HepG2 (cell line): ENCODE data around the gene SNED1. TPM values are rescaled to one million over a fixed set of nuclear protein-coding genes. Genes with fewer than 3 reads are reported as not detected.

Source experiments
- ATAC-seq: fragments of 200-7000 bp; cut with Tn5 transposase; 3 replicates; pipeline ENCODE4 v1.9.1; 2020; ENCODE audit warnings: mild to moderate bottlenecking, moderate library complexity
- BruUV-seq: library from RNA; stranded (reverse); fragments of 400-500 nt; replicated peaks from 2 replicates; lab custom pipeline; 2021; lab: Mats Ljungman, UMichigan
- CTCF ChIA-PET: fragments of 300-600 bp; formaldehyde crosslinking; extraction: SDS; loops from one replicate; lab custom pipeline; 2021; ENCODE audit warnings: low total read pairs, inconsistent platforms, low intra/inter-chr PET ratio; lab: Yijun Ruan, JAX
- POLR2A ChIA-PET: fragments of 350-600 bp; sonication (Branson Sonifier 250); formaldehyde crosslinking; loops from one replicate; lab custom pipeline; 2020; ENCODE audit warnings: antibody characterized with exemption, inconsistent platforms; lab: Yijun Ruan, JAX
- DNase-seq: peaks from one replicate; pipeline ENCODE4 v3.0.0-alpha.2; 2015; ENCODE audit warnings: low spot score
- FAIRE-seq: peaks from 3 replicates; lab custom pipeline; 2011; peaks lifted over from hg19 to GRCh38; lab: Jason Lieb, UNC
- H2AFZ ChIP-seq: one replicate; pipeline ENCODE4 v1.6.1; 2011; ENCODE audit warnings: low read length, inconsistent platforms
- H3K27ac ChIP-seq: fragments of 300-600 bp; 3 replicates; pipeline ENCODE4 v1.8.0; 2011; ENCODE audit warnings: mixed run types, mild to moderate bottlenecking, mixed read lengths, low read length, inconsistent platforms; ENCODE audit not compliant: insufficient read depth; ENCODE audit errors: extremely low read length
- H3K27me3 ChIP-seq, 2 experiments: fragments of 200-600 bp in 1 of 2; 2 replicates in 1 of 2; 3 replicates in 1 of 2; pipeline versions ENCODE4 v1.6.0 to v1.8.0; 2011; ENCODE audit warnings: low read length in 2 of 2, mild to moderate bottlenecking in 2 of 2, moderate library complexity in 2 of 2, inconsistent platforms in 1 of 2; ENCODE audit not compliant: insufficient read depth in 2 of 2, control insufficient read depth in 1 of 2
- H3K36me3 ChIP-seq, 2 experiments: fragments of 200-600 bp in 1 of 2; replicated peaks in 1 of 2; 2 replicates in 1 of 2; 3 replicates in 1 of 2; pipeline versions ENCODE4 v1.5.1 to v1.8.0; 2011; ENCODE audit warnings: low read length in 2 of 2, inconsistent platforms in 1 of 2; ENCODE audit not compliant: insufficient read depth in 2 of 2, control insufficient read depth in 1 of 2
- H3K4me1 ChIP-seq: 2 replicates; pipeline ENCODE4 v1.5.1; 2012; ENCODE audit warnings: low read length, inconsistent platforms; ENCODE audit not compliant: insufficient read depth
- H3K4me2 ChIP-seq: 2 replicates; pipeline ENCODE4 v1.6.0; 2011; ENCODE audit warnings: low read depth, low read length, inconsistent platforms
- H3K4me3 ChIP-seq, 3 experiments: fragments of 200-600 bp in 1 of 3; sonication (generic), shearing (Covaris generic) in 1 of 3; replicated peaks in 1 of 3; 2 replicates each; pipeline ENCODE4 v1.5.1; 2011 to 2016; ENCODE audit warnings: low read length in 3 of 3, inconsistent platforms in 2 of 3, low read depth in 2 of 3, mild to moderate bottlenecking in 2 of 3, control low read depth in 1 of 3, mixed read lengths in 1 of 3; ENCODE audit not compliant: insufficient read depth in 1 of 3
- H3K79me2 ChIP-seq: one replicate; pipeline ENCODE4 v1.6.1; 2011; ENCODE audit warnings: low read length, inconsistent platforms; ENCODE audit not compliant: insufficient read depth
- H3K9ac ChIP-seq: 2 replicates; pipeline ENCODE4 v1.6.0; 2011; ENCODE audit warnings: mild to moderate bottlenecking, low read depth, low read length, inconsistent platforms; ENCODE audit not compliant: insufficient read depth
- H3K9me3 ChIP-seq: 2 replicates; pipeline ENCODE4 v1.5.1; 2012; ENCODE audit warnings: mild to moderate bottlenecking, low read length
- H4K20me1 ChIP-seq: 2 replicates; pipeline ENCODE4 v1.6.0; 2011; ENCODE audit warnings: inconsistent platforms, mild to moderate bottlenecking, low read length, moderate library complexity; ENCODE audit not compliant: insufficient read depth
- ADNP ChIP-seq: sonication (generic); formaldehyde crosslinking; IDR thresholded peaks from 2 replicates; pipeline ENCODE4 v1.4.0; 2020; ENCODE audit warnings: missing genetic modification reagents
- ASH2L ChIP-seq: fragments of 300-600, 200-600 bp; sonication (generic); IDR thresholded peaks from 2 replicates; pipeline ENCODE4 v1.7.0; 2017; ENCODE audit warnings: low read depth, mild to moderate bottlenecking, moderate library complexity, mixed read lengths, low read length; ENCODE audit not compliant: insufficient read length
- CBX2 ChIP-seq, 2 experiments: fragments of 200-600 bp in 1 of 2; sonication (generic); formaldehyde crosslinking in 1 of 2; IDR thresholded peaks; 2 replicates each; pipeline versions ENCODE4 v1.7.0 to v1.8.1; 2018 to 2022; ENCODE audit warnings: low read depth in 2 of 2, low read length in 1 of 2, mild to moderate bottlenecking in 1 of 2, missing genetic modification reagents in 1 of 2
- MTA3 ChIP-seq: sonication (generic); formaldehyde crosslinking; IDR thresholded peaks from 2 replicates; pipeline ENCODE4 v1.4.0; 2020; ENCODE audit warnings: missing genetic modification reagents
- NR0B2 ChIP-seq: sonication (generic); formaldehyde crosslinking; IDR thresholded peaks from 2 replicates; pipeline ENCODE4 v1.4.0; 2020; ENCODE audit warnings: mild to moderate bottlenecking, missing genetic modification reagents
- PCBP1 ChIP-seq: fragments of 200-400 bp; formaldehyde crosslinking; IDR thresholded peaks from 2 replicates; pipeline ENCODE4 v1.6.1; 2017; ENCODE audit warnings: mild to moderate bottlenecking, low read depth, low read length, borderline replicate concordance
- SOX5 ChIP-seq: IDR thresholded peaks from 2 replicates; pipeline ENCODE4 v1.6.1; 2016; ENCODE audit warnings: borderline replicate concordance
- ZNF232 ChIP-seq: sonication (generic); formaldehyde crosslinking; IDR thresholded peaks from 2 replicates; pipeline ENCODE4 v1.4.0; 2020; ENCODE audit warnings: missing genetic modification reagents, borderline replicate concordance
- ZNF367 ChIP-seq: sonication (generic); formaldehyde crosslinking; IDR thresholded peaks from 2 replicates; pipeline ENCODE4 v1.4.0; 2020; ENCODE audit warnings: missing genetic modification reagents, borderline replicate concordance
- ZNF766 ChIP-seq: sonication (generic); formaldehyde crosslinking; IDR thresholded peaks from 2 replicates; pipeline ENCODE4 v1.5.0; 2020; ENCODE audit warnings: missing genetic modification reagents, borderline replicate concordance
- ZNF784 ChIP-seq: sonication (generic); formaldehyde crosslinking; IDR thresholded peaks from 2 replicates; pipeline ENCODE4 v1.5.1; 2020; ENCODE audit warnings: missing genetic modification reagents, mild to moderate bottlenecking, borderline replicate concordance
- ZNF841 ChIP-seq: sonication (generic); formaldehyde crosslinking; IDR thresholded peaks from 2 replicates; pipeline ENCODE4 v1.8.1; 2023; ENCODE audit warnings: missing genetic modification reagents, borderline replicate concordance
- ZZZ3 ChIP-seq: sonication (generic); formaldehyde crosslinking; IDR thresholded peaks from 2 replicates; pipeline ENCODE4 v1.4.0; 2020; ENCODE audit warnings: missing genetic modification reagents, mild to moderate bottlenecking, borderline replicate concordance
- WGBS: methylation state at CpG from one replicate; pipeline ENCODE4 v1.1.6; 2017; ENCODE audit warnings: low lambda C conversion rate; 5-methylcytosine and 5-hydroxymethylcytosine counted together
- in situ Hi-C: cut with HindIII; loops from 2 replicates; pipeline ENCODE4 v1.10.0; 2017; ENCODE audit warnings: low pct_unique_long_range_greater_than_20kb; ENCODE audit not compliant: extremely low pct_ligation_motif_present
- intact Hi-C: fragments of 100-400 bp; cut with micrococcal nuclease; formaldehyde crosslinking; loops from one replicate; pipeline ENCODE4 v1.10.0; 2022; ENCODE audit not compliant: unreplicated experiment
- polyA plus RNA-seq, 8 experiments: library from polyadenylated mRNA; depleted of rRNA in 3 of 8; stranded (reverse) in 7 of 8; unstranded in 1 of 8; fragments of >200 nt; fragmentation: Illumina TruSeq in 4 of 8; extraction: Trizol in 4 of 8; gene quantifications; 2 replicates each; pipeline versions ENCODE4 v1.2.1 to v1.2.3, GENCODE V29; 2011 to 2016; ENCODE audit warnings: low read depth in 4 of 8, missing spikeins in 1 of 8, mixed read lengths in 1 of 8; ENCODE audit not compliant: insufficient read depth in 1 of 8
- total RNA-seq, 5 experiments: library from RNA; depleted of rRNA; stranded (reverse); fragments of >200 nt; fragmentation: Illumina TruSeq; extraction: Trizol; gene quantifications; 2 replicates each; pipeline ENCODE4 v1.2.3, GENCODE V29; 2016; ENCODE audit warnings: low read depth in 1 of 5
- TF ChIP-seq, protein P1 (sequence below): sonication (generic); formaldehyde crosslinking; IDR thresholded peaks from 2 replicates; pipeline ENCODE4 v1.5.0; 2020; ENCODE audit warnings: mild to moderate bottlenecking, missing genetic modification reagents

Gene SNED1
- total and polyA plus RNA-seq, 2 of the 13 experiments (the other 11 are each of a cell fraction or from before 2014, with no cell fraction given): 0.15 to 0.65 TPM

GRCh38 chr2:241070361-241070760 lies 71.9 kb downstream of the SNED1 start (continued):
- TF ChIP-seq, protein P1, sequence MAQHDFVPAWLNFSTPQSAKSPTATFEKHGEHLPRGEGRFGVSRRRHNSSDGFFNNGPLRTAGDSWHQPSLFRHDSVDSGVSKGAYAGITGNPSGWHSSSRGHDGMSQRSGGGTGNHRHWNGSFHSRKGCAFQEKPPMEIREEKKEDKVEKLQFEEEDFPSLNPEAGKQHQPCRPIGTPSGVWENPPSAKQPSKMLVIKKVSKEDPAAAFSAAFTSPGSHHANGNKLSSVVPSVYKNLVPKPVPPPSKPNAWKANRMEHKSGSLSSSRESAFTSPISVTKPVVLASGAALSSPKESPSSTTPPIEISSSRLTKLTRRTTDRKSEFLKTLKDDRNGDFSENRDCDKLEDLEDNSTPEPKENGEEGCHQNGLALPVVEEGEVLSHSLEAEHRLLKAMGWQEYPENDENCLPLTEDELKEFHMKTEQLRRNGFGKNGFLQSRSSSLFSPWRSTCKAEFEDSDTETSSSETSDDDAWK (CRISPR knock-in tag): no peak
- TF ChIP-seq NR0B2: no peak
- TF ChIP-seq CBX2 (IDR thresholded peaks at IDR 0.05; ENCODE audit: low read depth, low read length): no peak
- no peak for TF ChIP-seq CBX2 (CRISPR knock-in tag; IDR thresholded peaks at IDR 0.05; ENCODE audit: low read depth)
- no peak for TF ChIP-seq ADNP (CRISPR knock-in tag)
- TF ChIP-seq MTA3: no peak
- TF ChIP-seq ZZZ3: no peak
- no peak for TF ChIP-seq ASH2L

DNA sequence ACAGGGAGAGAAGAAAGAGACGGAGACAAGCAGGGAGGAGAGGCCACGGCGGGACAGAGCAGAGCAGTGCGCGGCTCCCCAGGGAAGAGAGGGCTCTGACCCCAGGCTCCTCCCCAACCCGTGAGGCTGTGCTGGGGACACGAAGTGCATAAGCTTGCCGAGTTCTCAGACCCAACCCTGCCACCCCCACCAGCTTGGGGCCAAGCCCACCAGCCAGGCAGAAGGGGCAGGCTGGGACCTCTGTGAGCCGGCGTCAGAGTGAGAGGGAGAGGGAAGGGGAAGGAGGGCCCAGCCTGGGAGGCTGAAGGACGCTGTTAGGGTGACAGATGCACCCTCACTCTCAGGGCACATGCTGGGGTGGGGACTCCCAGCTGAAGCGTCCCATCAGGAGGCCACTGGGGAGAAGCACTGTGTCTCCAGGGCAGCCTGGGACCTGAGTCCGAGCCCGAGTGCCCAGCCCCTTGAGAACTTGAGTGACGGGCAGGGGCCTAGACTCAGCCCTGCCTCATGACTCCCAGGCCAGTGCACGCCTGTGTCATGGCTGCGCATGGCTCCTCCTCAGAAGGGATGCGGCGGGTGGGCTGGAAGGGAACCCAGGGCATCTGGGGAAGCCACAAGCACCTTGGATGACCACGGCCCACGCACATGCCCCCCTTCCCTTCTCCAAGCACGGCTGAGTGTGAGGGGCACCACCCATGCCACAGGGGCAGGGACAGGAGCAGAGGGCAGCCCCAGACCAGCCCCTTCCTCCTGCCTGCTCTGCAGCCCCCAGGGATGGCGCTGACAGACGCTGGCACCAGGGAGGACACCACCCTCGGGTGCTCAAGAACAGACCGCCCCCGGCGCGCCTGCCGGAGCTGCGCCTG lies 72.6 kb downstream of the SNED1 start:
- H3K4me1 ChIP-seq: peaks cover 23% of the 10 kb centered on the region; the same call in 1 of the 2 replicates
- intact Hi-C loops: no loop called here
- ATAC-seq (no peak), FAIRE-seq (no peak)
- H3K4me2 ChIP-seq: no peak overlapping the region
- H3K27ac ChIP-seq: no peak overlapping the region
- WGBS: 62% methylated on average over 21 of the region's 31 CpGs
- H3K27me3 ChIP-seq: peaks cover 15 to 42% of the 10 kb centered on the region in 2 experiments
- peaks cover 1 to 4% of the 10 kb centered on the region in 2 experiments; a peak in 1 of 5 replicates for H3K36me3 ChIP-seq
- POLR2A ChIA-PET: no interaction called here
- H2AFZ ChIP-seq: no peak overlapping the region
- no peaks in the 10 kb centered on the region; the same call in 1 of the 2 replicates for H4K20me1 ChIP-seq
- in situ Hi-C loops: no loop called here
- TF ChIP-seq ZNF766: no peak
- no peak for TF ChIP-seq ZNF232 (CRISPR knock-in tag)
- TF ChIP-seq ZNF841 (CRISPR knock-in tag): no peak
- TF ChIP-seq ZNF784 (CRISPR knock-in tag): no peak
- 0 out of 2 replicates have a peak, but pooled peaks have one; percentile 41 for TF ChIP-seq PCBP1
- no peak for TF ChIP-seq ZNF367 (CRISPR knock-in tag)
- TF ChIP-seq SOX5 (CRISPR knock-in tag): no peak
- TF ChIP-seq, all 625 proteins: peak for 1
- no peak overlapping the region for H3K4me3 ChIP-seq
- DNase-seq: no peak
- CTCF ChIA-PET: no interaction called here
- BruUV-seq: no TSS peak
- H3K9ac ChIP-seq: no peak overlapping the region
- no peaks in the 10 kb centered on the region for H3K9me3 ChIP-seq
- no peaks in the 10 kb centered on the region for H3K79me2 ChIP-seq
